HG03095 (cell line): ENCODE results near the gene SCTR.

Experiments
- ATAC-seq: cut with Tn5 transposase; IDR thresholded peaks from one replicate; pipeline ENCODE4 v1.9.1; 2021; ENCODE audit warnings: moderate library complexity; ENCODE audit not compliant: unreplicated experiment

SCTR gene

GRCh38 chr2:119523952-119524694 lies at the start of gene SCTR:
TSS of gene SCTR (minus strand) at chr2:119524483. CDS start at chr2:119524226, 257 bp downstream.
- ATAC-seq, result no peak

GRCh38 chr2:119567292-119567691 lies 43.0 kb upstream of the SCTR start:
- ATAC-seq, result no peak

GRCh38 chr2:119565481-119565880 lies 41.2 kb upstream of the SCTR start:
- ATAC-seq, result no peak

- no peak for ATAC-seq
Measured at GRCh38 chr2:119553687-119554344, 29.5 kb upstream of the SCTR start.

GRCh38 chr2:119552902-119553301 lies 28.6 kb upstream of the SCTR start:
- no peak for ATAC-seq

- ATAC-seq, result no peak
Measured at GRCh38 chr2:119550856-119551255, 26.6 kb upstream of the SCTR start.

- no peak for ATAC-seq
Measured at GRCh38 chr2:119550346-119550745, 26.1 kb upstream of the SCTR start.

- ATAC-seq, result no peak
Measured at GRCh38 chr2:119549241-119549640, 25.0 kb upstream of the SCTR start.

GRCh38 chr2:119548516-119549120 lies 24.3 kb upstream of the SCTR start:
- ATAC-seq, result no peak

GRCh38 chr2:119546447-119546767 lies 22.1 kb upstream of the SCTR start:
- ATAC-seq, result no peak

GRCh38 chr2:119545754-119546446 lies 21.6 kb upstream of the SCTR start:
- no peak for ATAC-seq

GRCh38 chr2:119544939-119545475 lies 20.7 kb upstream of the SCTR start:
- ATAC-seq, result no peak

GRCh38 chr2:119544075-119544938 lies 20.0 kb upstream of the SCTR start, which contains the start of gene CFAP221:
TSS of gene CFAP221 (plus strand) at chr2:119544449. CDS start at chr2:119546132, 1,683 bp downstream.
- no peak for ATAC-seq

GRCh38 chr2:119541476-119541875 lies 17.2 kb upstream of the SCTR start:
- no peak for ATAC-seq

GRCh38 chr2:119537792-119538191 lies 13.5 kb upstream of the SCTR start:
- no peak for ATAC-seq

- no peak for ATAC-seq
Measured at GRCh38 chr2:119536707-119537106, 12.4 kb upstream of the SCTR start.

GRCh38 chr2:119536211-119536610 lies 11.9 kb upstream of the SCTR start:
- ATAC-seq, result no peak

- ATAC-seq, result no peak
Measured at GRCh38 chr2:119533560-119533959, 9.3 kb upstream of the SCTR start.

- no peak for ATAC-seq
Measured at GRCh38 chr2:119531292-119531691, 7.0 kb upstream of the SCTR start.

- ATAC-seq, result no peak
Measured at GRCh38 chr2:119527999-119528398, 3.7 kb upstream of the SCTR start.
